Fibroblast of skin of left quadriceps (primary cell): ENCODE measurements around the gene FNTB.

Source experiments
- DNase-seq, 2 experiments: peaks; one replicate each; pipeline ENCODE4 v3.0.0-alpha.2; 2013; ENCODE audit warnings: low read depth in 2 of 2

FNTB gene, protein sequence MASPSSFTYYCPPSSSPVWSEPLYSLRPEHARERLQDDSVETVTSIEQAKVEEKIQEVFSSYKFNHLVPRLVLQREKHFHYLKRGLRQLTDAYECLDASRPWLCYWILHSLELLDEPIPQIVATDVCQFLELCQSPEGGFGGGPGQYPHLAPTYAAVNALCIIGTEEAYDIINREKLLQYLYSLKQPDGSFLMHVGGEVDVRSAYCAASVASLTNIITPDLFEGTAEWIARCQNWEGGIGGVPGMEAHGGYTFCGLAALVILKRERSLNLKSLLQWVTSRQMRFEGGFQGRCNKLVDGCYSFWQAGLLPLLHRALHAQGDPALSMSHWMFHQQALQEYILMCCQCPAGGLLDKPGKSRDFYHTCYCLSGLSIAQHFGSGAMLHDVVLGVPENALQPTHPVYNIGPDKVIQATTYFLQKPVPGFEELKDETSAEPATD

DNA sequence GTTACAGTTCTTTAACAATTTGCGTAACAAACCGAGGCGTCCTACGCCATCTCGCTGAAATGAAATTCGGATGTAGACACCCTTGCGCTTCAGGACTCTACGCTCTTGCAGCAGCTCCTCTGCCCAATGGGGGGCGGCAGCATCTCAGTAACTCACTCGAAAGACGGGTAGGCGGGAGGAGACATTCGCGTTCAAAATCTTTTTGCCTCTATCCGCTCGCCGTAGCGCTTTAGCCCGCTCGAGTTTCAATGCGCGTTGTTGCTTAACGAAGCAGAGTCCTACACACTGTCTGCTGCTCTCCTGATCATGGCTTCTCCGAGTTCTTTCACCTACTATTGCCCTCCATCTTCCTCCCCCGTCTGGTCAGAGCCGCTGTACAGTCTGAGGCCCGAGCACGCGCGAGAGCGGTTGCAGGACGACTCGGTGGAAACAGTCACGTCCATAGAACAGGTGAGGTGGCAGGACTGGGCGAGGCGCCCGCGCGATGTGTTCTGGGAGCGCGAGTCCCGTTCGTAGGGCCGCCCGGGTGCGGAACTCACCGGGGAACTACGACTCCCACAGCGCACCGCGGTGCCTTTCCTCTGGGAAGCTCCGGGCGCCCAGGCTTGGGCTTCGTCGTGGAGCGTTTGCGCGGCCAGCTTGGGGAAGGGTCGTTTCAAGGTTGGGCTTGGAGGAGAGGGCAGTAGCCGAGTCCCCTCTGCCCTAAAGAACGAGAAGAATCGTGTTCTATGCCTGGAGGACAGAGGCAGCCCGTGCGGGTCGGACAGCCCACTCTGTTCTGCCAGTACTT, at the start of gene FNTB:
Gene FNTB, plus strand, starts transcription at position 248 of the 790 bp plus-strand sequence. Its CDS starts 59 bp downstream, at position 307.
- peak; percentile 95 for DNase-seq

DNA sequence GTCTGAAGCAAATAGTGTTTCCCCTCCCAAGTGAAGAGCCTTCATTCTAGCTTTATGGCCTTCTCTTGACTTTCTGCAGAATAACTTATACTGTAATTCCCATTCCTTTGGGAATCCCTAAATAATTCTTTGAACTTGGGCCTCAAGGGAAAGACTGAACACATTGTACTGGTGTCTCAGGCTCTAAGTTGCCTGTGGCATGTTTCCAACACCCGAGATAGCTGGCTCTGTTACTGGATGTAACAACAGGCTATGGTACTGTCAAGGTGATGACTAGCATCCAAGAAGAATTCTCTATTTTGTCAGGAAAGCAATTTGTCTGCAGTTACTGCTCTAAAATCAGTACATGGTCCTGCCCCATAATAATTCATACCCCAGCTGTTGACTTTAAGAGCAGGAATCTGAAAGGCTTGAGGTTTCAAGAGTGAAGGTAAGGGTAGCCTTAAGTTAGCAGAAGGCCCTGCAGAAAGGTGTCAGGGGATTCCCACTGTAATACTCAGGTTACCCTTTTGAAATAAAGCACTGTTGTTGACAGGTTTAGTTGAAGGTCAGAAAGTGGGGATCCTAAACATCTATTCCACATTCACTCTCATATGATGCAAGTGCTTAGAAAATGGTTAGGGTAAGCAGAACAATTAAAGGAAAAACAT, 49.4 kb upstream of the FNTB start:
- DNase-seq: no peak

DNA sequence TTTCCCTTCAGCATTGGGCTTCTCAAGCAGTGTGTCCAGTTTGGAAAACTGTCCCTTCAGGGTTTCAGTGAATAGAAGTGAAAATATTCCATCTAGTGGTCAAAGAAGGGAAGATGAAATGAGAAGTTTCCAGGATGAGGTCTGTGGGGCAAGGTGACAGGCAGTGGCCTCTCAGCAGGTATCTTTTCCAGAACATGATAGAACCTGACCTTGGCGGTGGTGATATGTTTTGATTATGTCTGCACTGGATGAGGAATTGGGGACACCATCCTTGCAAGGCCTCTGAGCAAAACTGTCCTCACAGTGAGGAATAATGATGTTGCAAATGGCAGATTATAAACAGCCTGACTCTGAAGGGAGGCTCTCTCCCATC, 48.9 kb upstream of the FNTB start:
- DNase-seq: no peak

GRCh38 chr14:64938972-64939816, 47.5 kb upstream of the FNTB start:
- DNase-seq: no peak

DNA sequence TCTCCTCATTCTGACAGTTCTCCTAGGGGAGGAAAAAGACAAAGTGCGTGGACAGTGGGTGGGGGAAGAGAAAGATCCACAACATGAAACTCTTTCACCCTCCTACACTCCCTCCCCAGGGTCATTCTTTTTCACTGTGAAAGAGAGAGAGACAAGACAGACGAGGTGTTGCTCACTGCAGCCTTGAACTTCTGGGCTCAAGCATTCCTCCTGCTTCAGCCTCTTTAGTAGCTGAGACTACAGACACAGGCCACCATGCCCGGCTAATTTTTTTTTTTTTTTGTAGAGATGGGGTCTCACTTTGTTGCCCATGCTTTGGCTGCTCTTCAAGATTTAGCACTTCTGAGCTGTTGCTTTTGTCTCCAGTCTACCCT, 46.9 kb upstream of the FNTB start:
- no peak for DNase-seq

- no peak for DNase-seq
Observed at GRCh38 chr14:64940336-64940910, 46.3 kb upstream of the FNTB start.

DNA sequence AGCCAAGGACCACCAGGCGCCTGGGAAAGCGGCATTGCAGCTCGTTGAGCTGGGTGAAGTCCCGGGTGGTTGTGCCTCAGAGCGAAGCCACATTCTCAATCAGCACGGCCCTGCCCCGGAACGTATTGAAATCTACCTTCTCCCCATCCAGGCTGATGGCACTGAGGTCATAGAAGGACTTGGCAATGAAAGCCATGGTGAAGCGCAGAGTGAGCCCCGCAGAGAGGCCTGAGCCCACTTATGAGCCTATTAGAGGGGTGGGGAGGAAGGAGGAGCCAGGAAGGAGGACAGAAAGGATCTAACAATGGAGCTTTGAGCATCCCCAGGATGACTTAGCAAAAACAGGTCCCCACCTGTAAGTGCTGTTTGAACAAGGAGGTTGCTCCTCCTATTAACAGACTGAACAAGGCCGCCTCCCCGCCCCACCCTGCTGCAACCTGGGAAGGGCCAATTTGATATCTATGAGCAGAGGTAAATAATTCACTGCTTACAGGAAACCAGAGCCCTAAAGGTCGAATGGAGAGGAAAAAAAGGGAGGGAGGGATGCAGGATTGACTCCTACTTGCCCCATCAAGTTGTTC, 44.1 kb upstream of the FNTB start, which contains the start of gene GPX2:
Gene GPX2, minus strand, starts transcription at position 215 of the 581 bp plus-strand sequence. Its CDS starts 19 bp downstream, at position 196.
- no peak for DNase-seq

GRCh38 chr14:64943556-64943955, 43.1 kb upstream of the FNTB start:
- no peak for DNase-seq

DNA sequence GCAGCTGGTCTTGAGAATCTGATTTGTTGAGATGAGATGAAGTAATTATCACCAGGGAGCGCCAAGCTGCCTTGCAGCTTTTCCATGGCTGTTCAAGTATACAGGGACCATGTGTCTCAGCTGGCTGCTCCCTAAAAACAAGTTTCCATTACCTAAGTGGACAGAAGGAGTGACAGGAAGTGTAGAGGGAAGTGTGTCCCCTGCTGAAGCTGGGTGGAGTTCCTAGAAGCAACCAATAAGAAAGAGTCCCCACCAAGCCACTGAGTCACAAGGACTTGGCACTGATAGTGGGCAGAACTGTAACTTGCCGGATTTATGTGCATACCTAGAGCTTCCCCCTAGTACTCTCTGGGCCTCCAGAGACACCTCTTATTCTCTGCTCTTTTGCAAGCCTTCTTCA, 42.7 kb upstream of the FNTB start:
- no peak for DNase-seq

DNA sequence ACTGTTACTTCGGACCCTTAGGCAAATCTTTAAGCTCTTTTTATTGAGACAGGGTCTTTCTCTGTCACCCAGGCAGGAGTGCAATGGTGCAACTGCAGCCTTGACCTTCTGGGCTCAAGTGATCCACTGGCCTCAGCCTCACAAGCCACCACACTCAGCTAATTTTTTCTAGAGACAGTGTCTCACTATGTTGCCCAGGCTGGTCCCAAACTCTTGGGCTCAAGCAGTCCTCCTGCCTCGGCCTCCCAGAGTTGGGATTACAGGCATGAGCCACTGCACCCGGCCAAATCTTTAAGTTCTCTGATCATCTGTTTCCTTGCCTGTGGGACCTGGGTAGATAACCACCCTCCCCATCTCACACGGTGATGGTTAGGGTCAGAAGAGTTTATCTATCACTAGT, 41.8 kb upstream of the FNTB start:
- DNase-seq: no peak

- DNase-seq: no peak
Observed at GRCh38 chr14:64945431-64946178, 41.1 kb upstream of the FNTB start.

DNA sequence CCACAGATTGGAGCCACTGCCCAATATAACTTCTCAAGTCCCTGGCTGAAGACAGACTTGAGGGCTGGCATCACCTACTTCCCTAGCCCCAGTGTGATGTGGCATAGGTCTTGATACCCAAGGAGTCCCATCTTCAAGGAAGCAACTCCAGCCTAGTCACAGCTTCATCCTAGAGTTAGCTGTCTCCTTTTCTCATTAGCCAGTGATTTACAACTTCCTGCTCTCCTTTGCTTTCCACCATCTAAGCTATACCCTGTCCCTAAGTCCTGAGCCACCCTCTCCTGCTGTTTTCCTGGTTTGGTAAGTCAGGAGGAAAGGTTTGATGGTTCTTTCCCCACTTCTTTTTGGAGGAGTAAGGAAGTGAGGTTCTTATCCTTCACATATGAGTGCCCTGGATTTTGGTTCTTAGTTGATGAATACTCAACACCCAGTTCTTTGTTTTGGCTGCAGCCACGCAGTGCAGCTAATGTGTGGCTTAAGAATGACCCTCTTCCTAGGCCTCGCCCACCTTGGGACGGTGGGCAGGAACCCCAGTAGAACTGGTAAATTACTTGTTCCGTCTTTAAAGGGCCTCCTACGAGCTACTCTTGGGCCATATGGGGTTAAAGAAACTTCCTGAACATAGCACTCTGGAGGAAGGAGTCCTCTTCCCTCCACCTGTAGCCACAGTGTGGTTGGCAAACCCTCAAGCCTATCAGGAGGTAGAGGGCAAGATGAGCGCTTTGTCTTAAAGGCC, 40.2 kb upstream of the FNTB start:
- DNase-seq: no peak

- no peak for DNase-seq
Observed at GRCh38 chr14:64947710-64948611, 38.7 kb upstream of the FNTB start.

DNA sequence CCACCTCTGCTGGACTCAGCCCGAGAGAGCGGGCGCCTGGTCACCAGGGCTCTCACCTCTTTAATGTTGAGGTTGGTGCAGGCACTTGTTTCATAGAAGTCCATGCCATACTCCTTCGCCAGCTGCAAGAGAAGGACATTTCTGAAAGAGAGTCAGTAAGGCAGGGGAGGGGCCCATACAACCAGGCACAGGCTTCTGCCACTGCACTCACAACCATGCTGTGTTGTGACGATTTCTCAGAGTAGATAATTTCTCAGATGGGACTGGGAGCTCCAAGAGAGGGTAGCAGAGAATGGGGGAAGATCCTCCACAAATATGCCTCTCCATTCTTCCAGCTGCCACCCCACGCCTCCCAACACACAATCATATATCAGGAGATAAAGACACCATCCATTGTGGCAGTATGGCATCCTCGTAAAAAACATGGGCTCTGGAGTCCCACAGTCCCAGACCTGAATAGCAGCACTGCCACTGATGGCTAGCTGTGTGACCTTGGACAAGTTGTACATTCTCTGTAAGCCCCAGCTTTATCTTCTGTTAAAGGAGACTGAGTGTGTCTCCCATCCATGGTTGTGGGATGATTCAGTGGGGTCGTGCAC, 38.0 kb upstream of the FNTB start:
- no peak for DNase-seq

DNA sequence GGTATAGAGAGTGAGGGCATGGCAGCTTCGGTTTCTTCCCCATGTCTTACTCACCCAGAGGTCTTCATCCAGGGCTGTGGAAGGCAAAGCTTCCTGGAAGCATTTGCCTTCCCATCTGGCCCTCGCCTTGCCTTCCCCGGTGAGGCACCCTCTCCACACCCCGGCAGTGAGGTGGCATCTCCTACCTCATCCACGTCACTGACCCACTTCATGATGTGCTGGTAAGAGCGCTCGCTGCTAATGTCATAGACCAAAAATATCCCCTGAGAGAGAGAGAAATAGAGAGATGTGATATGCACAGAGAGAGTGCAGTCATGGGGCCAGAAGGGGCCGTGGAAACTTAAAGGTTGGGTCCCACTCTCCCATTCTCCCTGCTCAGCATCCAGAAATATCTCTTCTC, 35.8 kb upstream of the FNTB start:
- no peak for DNase-seq

- no peak for DNase-seq
Observed at GRCh38 chr14:64951291-64951690, 35.4 kb upstream of the FNTB start.

DNA sequence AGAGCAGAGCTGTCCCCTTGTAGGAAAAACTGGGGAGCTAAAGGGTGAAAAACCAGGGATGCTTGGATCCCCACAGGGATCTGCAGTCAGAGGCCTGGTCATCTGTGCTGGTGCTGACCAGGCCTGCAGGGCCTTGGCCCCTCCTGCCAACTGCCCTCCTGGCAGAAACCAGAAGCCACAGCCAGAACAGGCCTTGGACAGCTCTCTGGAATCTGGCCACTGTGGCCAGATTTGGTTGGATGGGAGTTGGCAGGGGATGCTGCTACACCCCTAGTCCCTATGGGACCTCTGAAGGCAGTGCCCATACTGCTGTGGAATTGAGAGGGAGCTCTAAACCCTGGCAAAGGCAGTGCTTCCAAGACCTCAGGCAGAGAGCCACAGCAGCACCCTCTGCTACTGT, 35.0 kb upstream of the FNTB start:
- DNase-seq: no peak
